HG02798 (cell line): ENCODE results near the gene PIGB.
"Not testable (repeated sequence)": the region's sequence is repeated elsewhere in the genome, so short reads cannot be mapped to it uniquely, and the experiment has no call there.

ENCODE experiments used
- ATAC-seq: cut with Tn5 transposase; IDR thresholded peaks from one replicate; pipeline ENCODE4 v1.9.1; 2021; ENCODE audit warnings: mild to moderate bottlenecking; ENCODE audit not compliant: unreplicated experiment, poor library complexity

PIGB gene

GRCh38 chr15:55318588-55319494, at the start of gene PIGB, which contains the start of gene PIGBOS1:
Gene PIGB (plus strand): TSS chr15:55319222. CDS start chr15:55319251, 29 bp downstream.
Gene PIGBOS1 (minus strand): TSS chr15:55319123. CDS start chr15:55317792, 1,331 bp downstream.
- peak; percentile 93 for ATAC-seq

- no peak for ATAC-seq
Observed at GRCh38 chr15:55270291-55270690, 48.7 kb upstream of the PIGB start.

GRCh38 chr15:55276324-55276723, 42.7 kb upstream of the PIGB start:
- ATAC-seq, result no peak

GRCh38 chr15:55277116-55277564, 41.9 kb upstream of the PIGB start:
- peak; percentile 44 for ATAC-seq

GRCh38 chr15:55277715-55278114, 41.3 kb upstream of the PIGB start:
- ATAC-seq, result no peak

- ATAC-seq, result no peak
Observed at GRCh38 chr15:55279100-55279745, 39.8 kb upstream of the PIGB start.

- ATAC-seq, result peak; percentile 87
Observed at GRCh38 chr15:55279746-55280351, 39.2 kb upstream of the PIGB start.

- not testable (repeated sequence) for ATAC-seq
Observed at GRCh38 chr15:55280589-55280988, 38.4 kb upstream of the PIGB start.

GRCh38 chr15:55281517-55282228, 37.3 kb upstream of the PIGB start:
- ATAC-seq, result no peak

- no peak for ATAC-seq
Observed at GRCh38 chr15:55282284-55282833, 36.7 kb upstream of the PIGB start.

- ATAC-seq, result no peak
Observed at GRCh38 chr15:55283379-55284147, 35.5 kb upstream of the PIGB start.

GRCh38 chr15:55284426-55284825, 34.6 kb upstream of the PIGB start:
- ATAC-seq, result no peak

- not testable (repeated sequence) for ATAC-seq
Observed at GRCh38 chr15:55286442-55287189, 32.4 kb upstream of the PIGB start.

GRCh38 chr15:55288006-55288717, 30.9 kb upstream of the PIGB start:
- no peak for ATAC-seq

GRCh38 chr15:55289011-55289745, 29.8 kb upstream of the PIGB start:
- peak; percentile 33 for ATAC-seq

- peak; percentile 81 for ATAC-seq
Observed at GRCh38 chr15:55289746-55290527, 29.1 kb upstream of the PIGB start, which contains the start of gene RAB27A. Gene RAB27A (minus strand): TSS chr15:55289813. CDS start chr15:55234934, 54,879 bp downstream.
